Liver (tissue), 3 donors: ENCODE measurements around the gene TRIL.

Source experiments
- EGR1 ChIP-seq, 2 donors: IDR thresholded peaks; 2 replicates each; pipeline ENCODE4 v1.6.1; 2016 to 2018; ENCODE audit warnings: antibody characterized with exemption in 2 of 2, low read depth in 2 of 2
- FOXA2 ChIP-seq: IDR thresholded peaks from 2 replicates; pipeline ENCODE4 v1.6.1; 2016; ENCODE audit warnings: antibody characterized with exemption
- JUND ChIP-seq, 2 donors: IDR thresholded peaks; 2 replicates each; pipeline ENCODE4 v1.6.1; 2016; ENCODE audit warnings: antibody characterized with exemption in 2 of 2
- NR2F2 ChIP-seq: IDR thresholded peaks from 2 replicates; pipeline ENCODE4 v1.6.1; 2016; ENCODE audit warnings: antibody characterized with exemption
- RAD21 ChIP-seq, 2 donors: IDR thresholded peaks; 2 replicates each; pipeline ENCODE4 v1.6.1; 2016; ENCODE audit warnings: antibody characterized with exemption in 2 of 2, mild to moderate bottlenecking in 2 of 2
- REST ChIP-seq: IDR thresholded peaks from 2 replicates; pipeline ENCODE4 v1.6.1; 2016; ENCODE audit warnings: antibody characterized with exemption, mild to moderate bottlenecking
- SP1 ChIP-seq: IDR thresholded peaks from 2 replicates; pipeline ENCODE4 v1.6.1; 2018; ENCODE audit warnings: antibody characterized with exemption, mild to moderate bottlenecking
- TAF1 ChIP-seq: conservative IDR thresholded peaks from 2 replicates; pipeline ENCODE4 v1.6.1; 2016; ENCODE audit warnings: antibody characterized with exemption, mild to moderate bottlenecking
- ZBTB33 ChIP-seq: IDR thresholded peaks from 2 replicates; pipeline ENCODE4 v1.6.1; 2016; ENCODE audit warnings: antibody characterized with exemption
- TF ChIP-seq, protein P1 (sequence below): fragments of 150-350 bp; IDR thresholded peaks from 2 replicates; pipeline ENCODE4 v1.5.1; 2017; ENCODE audit warnings: improper control_type of control experiment, low read depth, low read length; ENCODE audit not compliant: missing input control
- TF ChIP-seq, protein P2 (sequence below): IDR thresholded peaks from 2 replicates; pipeline ENCODE4 v1.6.1; 2016; ENCODE audit warnings: antibody characterized with exemption
- TF ChIP-seq, protein P3 (sequence below): IDR thresholded peaks from 2 replicates; pipeline ENCODE4 v1.6.1; 2016; ENCODE audit warnings: antibody characterized with exemption
- donor health status: healthy.
- donor health status: healthy.

DNA sequence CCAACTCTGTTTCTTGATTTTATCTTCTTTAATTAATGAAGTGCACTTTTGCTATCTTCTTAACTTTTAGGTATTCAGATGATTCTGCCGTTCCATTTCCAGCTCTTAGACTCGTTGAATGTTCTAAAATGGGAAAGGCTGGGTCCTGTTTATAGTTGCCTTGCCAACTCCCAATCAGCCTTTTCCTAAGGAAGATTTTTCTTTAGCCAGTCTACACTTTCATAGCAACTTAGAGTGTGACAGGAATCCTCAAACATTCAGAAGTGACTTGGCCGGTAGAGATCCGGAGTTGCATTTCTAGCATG, 23.0 kb upstream of the TRIL start:
- TF ChIP-seq, protein P1, sequence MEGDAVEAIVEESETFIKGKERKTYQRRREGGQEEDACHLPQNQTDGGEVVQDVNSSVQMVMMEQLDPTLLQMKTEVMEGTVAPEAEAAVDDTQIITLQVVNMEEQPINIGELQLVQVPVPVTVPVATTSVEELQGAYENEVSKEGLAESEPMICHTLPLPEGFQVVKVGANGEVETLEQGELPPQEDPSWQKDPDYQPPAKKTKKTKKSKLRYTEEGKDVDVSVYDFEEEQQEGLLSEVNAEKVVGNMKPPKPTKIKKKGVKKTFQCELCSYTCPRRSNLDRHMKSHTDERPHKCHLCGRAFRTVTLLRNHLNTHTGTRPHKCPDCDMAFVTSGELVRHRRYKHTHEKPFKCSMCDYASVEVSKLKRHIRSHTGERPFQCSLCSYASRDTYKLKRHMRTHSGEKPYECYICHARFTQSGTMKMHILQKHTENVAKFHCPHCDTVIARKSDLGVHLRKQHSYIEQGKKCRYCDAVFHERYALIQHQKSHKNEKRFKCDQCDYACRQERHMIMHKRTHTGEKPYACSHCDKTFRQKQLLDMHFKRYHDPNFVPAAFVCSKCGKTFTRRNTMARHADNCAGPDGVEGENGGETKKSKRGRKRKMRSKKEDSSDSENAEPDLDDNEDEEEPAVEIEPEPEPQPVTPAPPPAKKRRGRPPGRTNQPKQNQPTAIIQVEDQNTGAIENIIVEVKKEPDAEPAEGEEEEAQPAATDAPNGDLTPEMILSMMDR: no peak
- TF ChIP-seq, protein P2, sequence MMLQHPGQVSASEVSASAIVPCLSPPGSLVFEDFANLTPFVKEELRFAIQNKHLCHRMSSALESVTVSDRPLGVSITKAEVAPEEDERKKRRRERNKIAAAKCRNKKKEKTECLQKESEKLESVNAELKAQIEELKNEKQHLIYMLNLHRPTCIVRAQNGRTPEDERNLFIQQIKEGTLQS: no peak
- TF ChIP-seq JUND (IDR thresholded peaks at IDR 0.05) (no peak), FOXA2 (no peak), RAD21 (IDR thresholded peaks at IDR 0.05) (no peak), REST (no peak), TAF1 (no peak), EGR1 (IDR thresholded peaks at IDR 0.05; ENCODE audit: low read depth in 2 of 2) (no peak), SP1 (no peak), ZBTB33 (no peak), NR2F2 (no peak)
- TF ChIP-seq, protein P3, sequence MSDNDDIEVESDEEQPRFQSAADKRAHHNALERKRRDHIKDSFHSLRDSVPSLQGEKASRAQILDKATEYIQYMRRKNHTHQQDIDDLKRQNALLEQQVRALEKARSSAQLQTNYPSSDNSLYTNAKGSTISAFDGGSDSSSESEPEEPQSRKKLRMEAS: no peak
